Hepatocyte (in vitro differentiated cells): ENCODE data around the gene NTMT2. TPM values are rescaled to one million over a fixed set of nuclear protein-coding genes. Genes with fewer than 3 reads are reported as not detected.

Experiments
- DNase-seq: peaks from one replicate; pipeline ENCODE4 v3.0.0-alpha.2; 2016; ENCODE audit warnings: low spot score
- H2AFZ ChIP-seq: fragments of 200-600 bp; sonication (generic); 2 replicates; pipeline ENCODE4 v1.6.0; 2016; ENCODE audit warnings: antibody characterized with exemption, mild to moderate bottlenecking
- H3K27ac ChIP-seq: fragments of 200-600 bp; sonication (generic); 2 replicates; pipeline ENCODE4 v1.5.1; 2016; ENCODE audit warnings: mild to moderate bottlenecking
- H3K27me3 ChIP-seq: fragments of 200-600 bp; sonication (generic); 2 replicates; pipeline ENCODE4 v1.6.1; 2016
- H3K36me3 ChIP-seq: fragments of 200-600 bp; sonication (generic); replicated peaks from 2 replicates; pipeline ENCODE4 v1.5.1; 2016; ENCODE audit warnings: low read depth; ENCODE audit not compliant: insufficient read depth
- H3K4me1 ChIP-seq: fragments of 200-600 bp; sonication (generic); 2 replicates; pipeline ENCODE4 v1.5.1; 2016; ENCODE audit warnings: mild to moderate bottlenecking, moderate library complexity; ENCODE audit not compliant: insufficient read depth
- H3K4me2 ChIP-seq: fragments of 200-600 bp; sonication (generic); 2 replicates; pipeline ENCODE4 v1.6.0; 2016
- H3K4me3 ChIP-seq: fragments of 200-600 bp; sonication (generic); 2 replicates; pipeline ENCODE4 v1.5.1; 2016; ENCODE audit warnings: mild to moderate bottlenecking
- H3K79me2 ChIP-seq: fragments of 200-600 bp; sonication (generic); 2 replicates; pipeline ENCODE4 v1.6.0; 2017; ENCODE audit warnings: mild to moderate bottlenecking
- H3K9me2 ChIP-seq: fragments of 200-600 bp; sonication (generic); replicated peaks from 2 replicates; pipeline ENCODE4 v1.6.0; 2017; ENCODE audit warnings: mild to moderate bottlenecking; ENCODE audit not compliant: insufficient read depth
- H3K9me3 ChIP-seq: fragments of 200-600 bp; sonication (generic); 2 replicates; pipeline ENCODE4 v1.5.1; 2016; ENCODE audit warnings: low read depth, mild to moderate bottlenecking
- H4K20me1 ChIP-seq: fragments of 200-600 bp; sonication (generic); 2 replicates; pipeline ENCODE4 v1.6.0; 2016; ENCODE audit warnings: mild to moderate bottlenecking; ENCODE audit not compliant: insufficient read depth, poor library complexity, severe bottlenecking
- CTCF ChIP-seq: fragments of 200-600 bp; sonication (generic); IDR thresholded peaks from 2 replicates; pipeline ENCODE4 v1.5.1; 2016; ENCODE audit warnings: antibody characterized with exemption, mild to moderate bottlenecking; ENCODE audit not compliant: poor library complexity
- EZH2 ChIP-seq: fragments of 200-600 bp; sonication (generic); IDR thresholded peaks from 2 replicates; pipeline ENCODE4 v1.6.1; 2016; ENCODE audit warnings: antibody characterized with exemption, mild to moderate bottlenecking, borderline replicate concordance
- EZH2phosphoT487 ChIP-seq: fragments of 200-600 bp; sonication (generic); IDR thresholded peaks from one replicate; pipeline ENCODE4 v1.6.1; 2018; ENCODE audit warnings: antibody characterized with exemption, mild to moderate bottlenecking, low read depth, moderate library complexity; ENCODE audit not compliant: unreplicated experiment, severe bottlenecking
- WGBS: methylation state at CpG from one replicate; pipeline ENCODE4 v1.1.6; 2016; ENCODE audit warnings: low lambda C conversion rate; ENCODE audit errors: missing lambda C conversion rate; 5-methylcytosine and 5-hydroxymethylcytosine counted together
- polyA plus RNA-seq: library from polyadenylated mRNA; unstranded; fragments of >200 nt; fragmentation: Nextera tagmentation; extraction: Ambion mirVana; gene quantifications from 2 replicates; pipeline ENCODE4 v1.2.1, GENCODE V29; 2016
- total RNA-seq: library from RNA; depleted of rRNA; stranded (reverse); fragments of >200 nt; gene quantifications from 2 replicates; pipeline ENCODE4 v1.2.3, GENCODE V29; 2014

The NTMT2 gene
- total and polyA plus RNA-seq, 2 experiments from 2014 or later: not detected

- DNase-seq: no peak
- Histone ChIP-seq H3K4me1 (no peaks in the 10 kb centered on the region), H3K9me3 (no peaks in the 10 kb centered on the region), H3K36me3 (no peaks in the 10 kb centered on the region), H3K9me2 (no peaks in the 10 kb centered on the region), H3K4me3 (no peak overlapping the region), H3K4me2 (no peak overlapping the region), H4K20me1 (no peaks in the 10 kb centered on the region), H2AFZ (no peak overlapping the region), H3K27ac (no peak overlapping the region), H3K27me3 (no peaks in the 10 kb centered on the region), H3K79me2 (no peaks in the 10 kb centered on the region)
- 64% methylated on average over 2 of the region's 2 CpGs for WGBS
- TF ChIP-seq EZH2phosphoT487 (no peak), CTCF (no peak), EZH2 (no peak)
Observed at GRCh38 chr1:170182442-170182841, 36.7 kb downstream of the NTMT2 start.

- TF ChIP-seq CTCF (no peak), EZH2 (no peak), EZH2phosphoT487 (no peak)
- Histone ChIP-seq H3K79me2 (no peaks in the 10 kb centered on the region), H3K27ac (no peak overlapping the region), H4K20me1 (no peaks in the 10 kb centered on the region), H3K4me2 (no peak overlapping the region), H3K4me3 (no peak overlapping the region), H2AFZ (no peak overlapping the region), H3K9me2 (no peaks in the 10 kb centered on the region), H3K27me3 (no peaks in the 10 kb centered on the region), H3K36me3 (no peaks in the 10 kb centered on the region), H3K9me3 (no peaks in the 10 kb centered on the region), H3K4me1 (no peaks in the 10 kb centered on the region)
- DNase-seq: no peak
Observed at GRCh38 chr1:170192546-170192945, 46.8 kb downstream of the NTMT2 start.

- no peak overlapping the region for H3K4me3 ChIP-seq
- no peaks in the 10 kb centered on the region for H3K9me3 ChIP-seq
- no peak overlapping the region for H3K4me2 ChIP-seq
- no peaks in the 10 kb centered on the region for H4K20me1 ChIP-seq
- no peak overlapping the region for H3K27ac ChIP-seq
- no peak for DNase-seq
- no peak overlapping the region for H2AFZ ChIP-seq
- no peaks in the 10 kb centered on the region for H3K9me2 ChIP-seq
- TF ChIP-seq EZH2: no peak
- TF ChIP-seq EZH2phosphoT487: no peak
- no peak for TF ChIP-seq CTCF
- H3K27me3 ChIP-seq: no peaks in the 10 kb centered on the region
- H3K36me3 ChIP-seq: no peaks in the 10 kb centered on the region
- no peaks in the 10 kb centered on the region for H3K79me2 ChIP-seq
- WGBS: 85% methylated on average over 1 of the region's 1 CpG
- H3K4me1 ChIP-seq: no peaks in the 10 kb centered on the region
Observed at GRCh38 chr1:170194451-170194850, 48.7 kb downstream of the NTMT2 start.
